Neural cell (in vitro differentiated cells): ENCODE results near the gene MCRIP1. TPM values are rescaled to one million over a fixed set of nuclear protein-coding genes. Genes with fewer than 3 reads are reported as not detected.

Experiments used
- H2AFZ ChIP-seq: fragments of 200-600, 300-800 bp; sonication (generic), shearing (Covaris generic); 2 replicates; pipeline ENCODE4 v1.6.0; 2014; ENCODE audit warnings: low read depth, mild to moderate bottlenecking, antibody characterized with exemption, low read length, moderate library complexity
- H3F3A ChIP-seq: fragments of 200-600 bp; shearing (Covaris generic); 2 replicates; pipeline ENCODE4 v1.6.1; 2016; ENCODE audit warnings: mild to moderate bottlenecking, moderate library complexity, mixed read lengths, antibody characterized with exemption, low read length; ENCODE audit not compliant: insufficient read depth, poor library complexity, severe bottlenecking
- H3K27ac ChIP-seq: fragments of 200-600, 300-800 bp; sonication (generic), shearing (Covaris generic); 2 replicates; pipeline ENCODE4 v1.5.1; 2014; ENCODE audit warnings: mild to moderate bottlenecking, low read length, moderate library complexity
- H3K27me3 ChIP-seq: fragments of 300-800, 200-600 bp; sonication (generic), shearing (Covaris generic); 2 replicates; pipeline ENCODE4 v1.6.0; 2014; ENCODE audit warnings: mild to moderate bottlenecking, low read depth, low read length, moderate library complexity; ENCODE audit not compliant: insufficient read depth
- H3K36me3 ChIP-seq: fragments of 300-800, 200-600 bp; sonication (generic), shearing (Covaris generic); 2 replicates; pipeline ENCODE4 v1.5.1; 2014; ENCODE audit warnings: mild to moderate bottlenecking, antibody characterized with exemption, low read length, moderate library complexity; ENCODE audit not compliant: insufficient read depth
- H3K4me2 ChIP-seq: fragments of 300-800, 200-600 bp; sonication (generic), shearing (Covaris generic); 2 replicates; pipeline ENCODE4 v1.6.0; 2014; ENCODE audit warnings: mild to moderate bottlenecking, low read length
- H3K4me3 ChIP-seq: fragments of 300-800, 200-600 bp; sonication (generic), shearing (Covaris generic); 2 replicates; pipeline ENCODE4 v1.5.1; 2014; ENCODE audit warnings: mild to moderate bottlenecking, low read length, moderate library complexity
- H3K79me2 ChIP-seq: fragments of 200-600 bp; shearing (Covaris generic); replicated peaks from 2 replicates; pipeline ENCODE4 v1.6.0; 2014; ENCODE audit warnings: mild to moderate bottlenecking, low read length, moderate library complexity; ENCODE audit not compliant: insufficient read depth
- H3K9ac ChIP-seq: fragments of 300-800, 200-600 bp; sonication (generic), shearing (Covaris generic); 2 replicates; pipeline ENCODE4 v1.6.1; 2016; ENCODE audit warnings: mild to moderate bottlenecking, low read length, mixed read lengths
- H3K9me2 ChIP-seq: fragments of 200-600 bp; shearing (Covaris generic); 2 replicates; pipeline ENCODE4 v1.6.1; 2016; ENCODE audit warnings: mild to moderate bottlenecking, low read length, mixed read lengths; ENCODE audit not compliant: insufficient read depth
- H3K9me3 ChIP-seq: fragments of 200-600, 300-800 bp; sonication (generic), shearing (Covaris generic); 2 replicates; pipeline ENCODE4 v1.6.1; 2016; ENCODE audit warnings: mild to moderate bottlenecking, mixed run types, low read length, moderate library complexity, mixed read lengths
- H4K20me1 ChIP-seq: fragments of 200-600 bp; shearing (Covaris generic); 2 replicates; pipeline ENCODE4 v1.6.1; 2016; ENCODE audit warnings: mild to moderate bottlenecking, mixed run types; ENCODE audit not compliant: insufficient read depth
- CTCF ChIP-seq: fragments of 450-650 bp; IDR thresholded peaks from 2 replicates; pipeline ENCODE4 v1.5.1; 2014; ENCODE audit warnings: antibody characterized with exemption, mild to moderate bottlenecking, moderate library complexity; ENCODE audit not compliant: poor library complexity, severe bottlenecking
- EP300 ChIP-seq: fragments of 450-650 bp; conservative IDR thresholded peaks from 2 replicates; pipeline ENCODE4 v1.6.1; 2014; ENCODE audit warnings: antibody characterized with exemption, mild to moderate bottlenecking, moderate library complexity; ENCODE audit not compliant: poor library complexity, severe bottlenecking
- EZH2 ChIP-seq: fragments of 200-600, 300-800 bp; shearing (Covaris generic), sonication (generic); IDR thresholded peaks from 2 replicates; pipeline ENCODE4 v1.6.1; 2014; ENCODE audit warnings: antibody characterized with exemption, low read length, borderline replicate concordance, mild to moderate bottlenecking; ENCODE audit not compliant: insufficient read depth, poor library complexity, severe bottlenecking
- MXI1 ChIP-seq: fragments of 450-650 bp; conservative IDR thresholded peaks from 2 replicates; pipeline ENCODE4 v1.6.1; 2014; ENCODE audit warnings: antibody characterized with exemption, mild to moderate bottlenecking; ENCODE audit not compliant: poor library complexity, severe bottlenecking
- POLR2AphosphoS5 ChIP-seq: IDR thresholded peaks from 2 replicates; pipeline ENCODE4 v1.6.1; 2012
- RAD21 ChIP-seq: fragments of 450-650 bp; conservative IDR thresholded peaks from 2 replicates; pipeline ENCODE4 v1.6.1; 2014; ENCODE audit warnings: antibody characterized with exemption, mild to moderate bottlenecking, moderate library complexity
- REST ChIP-seq: IDR thresholded peaks from 2 replicates; pipeline ENCODE4 v1.6.1; 2012; ENCODE audit warnings: borderline replicate concordance
- SMC3 ChIP-seq: fragments of 450-650 bp; conservative IDR thresholded peaks from 2 replicates; pipeline ENCODE4 v1.6.1; 2014; ENCODE audit warnings: antibody characterized with exemption, mild to moderate bottlenecking, moderate library complexity; ENCODE audit not compliant: poor library complexity
- TAF1 ChIP-seq: IDR thresholded peaks from 2 replicates; pipeline ENCODE4 v1.6.1; 2012; ENCODE audit warnings: low read depth
- polyA plus RNA-seq: library from polyadenylated mRNA; depleted of rRNA; stranded (reverse); fragments of >200 nt; gene quantifications from 2 replicates; pipeline ENCODE4 v1.2.3, GENCODE V29; 2014

The MCRIP1 gene
- polyA plus RNA-seq, 1 donor from 2014 or later, result 524 TPM

GRCh38 chr17:81821603-81822311 is 11.3 kb downstream of the MCRIP1 start:
- Histone ChIP-seq H4K20me1 (peaks cover 3% of the 10 kb centered on the region), H3K4me2 (no peak overlapping the region), H3K27me3 (no peaks in the 10 kb centered on the region), H3K79me2 (no peaks in the 10 kb centered on the region), H3K36me3 (no peaks in the 10 kb centered on the region), H3K27ac (no peak overlapping the region), H3K4me3 (no peak overlapping the region), H3K9ac (no peak overlapping the region), H3K9me2 (no peaks in the 10 kb centered on the region), H3F3A (no peaks in the 10 kb centered on the region), H3K9me3 (no peaks in the 10 kb centered on the region), H2AFZ (no peak overlapping the region)
- TF ChIP-seq CTCF, result no peak
- TF ChIP-seq REST, result no peak
- no peak for TF ChIP-seq POLR2AphosphoS5
- no peak for TF ChIP-seq EP300
- TF ChIP-seq MXI1, result no peak
- no peak for TF ChIP-seq SMC3
- no peak for TF ChIP-seq TAF1

GRCh38 chr17:81821147-81821546 is 11.9 kb downstream of the MCRIP1 start:
- Histone ChIP-seq H3K9me3 (no peaks in the 10 kb centered on the region), H3K4me3 (no peak overlapping the region), H3K9me2 (no peaks in the 10 kb centered on the region), H3K27me3 (no peaks in the 10 kb centered on the region), H3F3A (no peaks in the 10 kb centered on the region), H3K4me2 (no peak overlapping the region), H3K9ac (no peak overlapping the region), H2AFZ (no peak overlapping the region), H4K20me1 (peaks cover 3% of the 10 kb centered on the region), H3K36me3 (no peaks in the 10 kb centered on the region), H3K27ac (no peak overlapping the region), H3K79me2 (no peaks in the 10 kb centered on the region)
- TF ChIP-seq EZH2 (no peak), CTCF (no peak), RAD21 (no peak), SMC3 (no peak), POLR2AphosphoS5 (no peak), MXI1 (no peak), EP300 (no peak), REST (no peak), TAF1 (no peak)
